A549 (cell line): Measurements from ENCODE around the gene SDC3.

Experiments used
- CEBPB ChIP-seq, 2 experiments: fragments of >200 bp in 1 of 2; sonication (Bioruptor Twin) in 1 of 2; formaldehyde crosslinking in 1 of 2; IDR thresholded peaks; 2 replicates each; pipeline ENCODE4 v1.6.1; 2012 to 2016
- KDM5A ChIP-seq: fragments of 200-600 bp; sonication (generic); IDR thresholded peaks from 2 replicates; pipeline ENCODE4 v1.6.1; 2016; ENCODE audit warnings: antibody characterized with exemption, mild to moderate bottlenecking
- MYC ChIP-seq: IDR thresholded peaks from 2 replicates; pipeline ENCODE4 v1.6.1; 2012; ENCODE audit warnings: mild to moderate bottlenecking, inconsistent platforms, low read length, improper control_type of control experiment, borderline replicate concordance
- POLR2A ChIP-seq: IDR thresholded peaks from 2 replicates; pipeline ENCODE4 v1.6.1; 2012; ENCODE audit warnings: mild to moderate bottlenecking, low read length
- RCOR1 ChIP-seq: fragments of 150-350 bp; IDR thresholded peaks from 2 replicates; pipeline ENCODE4 v1.6.1; 2014; ENCODE audit warnings: antibody characterized with exemption, low read length, low read depth
- TF ChIP-seq, protein P1 (sequence below): fragments of >200 bp; sonication (Bioruptor Twin); formaldehyde crosslinking; IDR thresholded peaks from 3 replicates; pipeline ENCODE4 v1.5.1; 2016
- TF ChIP-seq, protein P2 (sequence below): IDR thresholded peaks from 2 replicates; pipeline ENCODE4 v1.6.1; 2012
- TF ChIP-seq, protein P3 (sequence below): IDR thresholded peaks from 2 replicates; pipeline ENCODE4 v1.6.1; 2012

DNA sequence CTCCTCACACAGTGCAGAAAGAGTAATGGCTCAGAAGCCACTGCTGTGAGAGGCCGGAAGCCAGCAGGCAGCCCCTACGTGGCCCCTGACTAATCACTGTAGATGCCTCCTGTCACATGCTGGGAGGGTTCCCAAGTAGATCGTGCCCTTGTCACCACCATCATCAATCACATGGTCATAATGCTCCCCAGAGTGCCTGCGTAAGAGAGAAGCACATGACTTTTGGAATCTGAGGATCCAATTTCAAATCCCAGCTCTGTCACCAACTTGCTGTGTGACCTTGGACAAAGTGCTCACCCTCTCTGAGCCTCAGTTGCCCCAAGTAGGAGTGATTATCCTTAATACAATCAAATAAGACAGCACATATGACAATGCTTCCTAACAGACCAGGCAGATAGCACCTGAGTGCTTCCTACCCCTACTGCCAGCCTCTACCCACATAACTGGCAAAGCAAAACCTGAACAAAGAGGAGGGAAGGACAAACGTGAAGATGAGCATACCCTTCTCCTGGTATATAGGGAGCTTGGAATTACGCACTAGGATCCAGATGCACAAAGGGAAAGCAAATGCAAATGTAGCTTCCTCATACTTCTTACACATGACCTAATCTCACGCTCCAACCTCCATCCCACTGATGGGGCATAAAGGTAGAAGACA lies 65.7 kb downstream of the SDC3 start:
- TF ChIP-seq, protein P1, sequence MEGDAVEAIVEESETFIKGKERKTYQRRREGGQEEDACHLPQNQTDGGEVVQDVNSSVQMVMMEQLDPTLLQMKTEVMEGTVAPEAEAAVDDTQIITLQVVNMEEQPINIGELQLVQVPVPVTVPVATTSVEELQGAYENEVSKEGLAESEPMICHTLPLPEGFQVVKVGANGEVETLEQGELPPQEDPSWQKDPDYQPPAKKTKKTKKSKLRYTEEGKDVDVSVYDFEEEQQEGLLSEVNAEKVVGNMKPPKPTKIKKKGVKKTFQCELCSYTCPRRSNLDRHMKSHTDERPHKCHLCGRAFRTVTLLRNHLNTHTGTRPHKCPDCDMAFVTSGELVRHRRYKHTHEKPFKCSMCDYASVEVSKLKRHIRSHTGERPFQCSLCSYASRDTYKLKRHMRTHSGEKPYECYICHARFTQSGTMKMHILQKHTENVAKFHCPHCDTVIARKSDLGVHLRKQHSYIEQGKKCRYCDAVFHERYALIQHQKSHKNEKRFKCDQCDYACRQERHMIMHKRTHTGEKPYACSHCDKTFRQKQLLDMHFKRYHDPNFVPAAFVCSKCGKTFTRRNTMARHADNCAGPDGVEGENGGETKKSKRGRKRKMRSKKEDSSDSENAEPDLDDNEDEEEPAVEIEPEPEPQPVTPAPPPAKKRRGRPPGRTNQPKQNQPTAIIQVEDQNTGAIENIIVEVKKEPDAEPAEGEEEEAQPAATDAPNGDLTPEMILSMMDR: no peak
- TF ChIP-seq POLR2A (no peak), KDM5A (no peak), RCOR1 (no peak), CEBPB (IDR thresholded peaks at IDR 0.05) (no peak), MYC (no peak)
- TF ChIP-seq, protein P2, sequence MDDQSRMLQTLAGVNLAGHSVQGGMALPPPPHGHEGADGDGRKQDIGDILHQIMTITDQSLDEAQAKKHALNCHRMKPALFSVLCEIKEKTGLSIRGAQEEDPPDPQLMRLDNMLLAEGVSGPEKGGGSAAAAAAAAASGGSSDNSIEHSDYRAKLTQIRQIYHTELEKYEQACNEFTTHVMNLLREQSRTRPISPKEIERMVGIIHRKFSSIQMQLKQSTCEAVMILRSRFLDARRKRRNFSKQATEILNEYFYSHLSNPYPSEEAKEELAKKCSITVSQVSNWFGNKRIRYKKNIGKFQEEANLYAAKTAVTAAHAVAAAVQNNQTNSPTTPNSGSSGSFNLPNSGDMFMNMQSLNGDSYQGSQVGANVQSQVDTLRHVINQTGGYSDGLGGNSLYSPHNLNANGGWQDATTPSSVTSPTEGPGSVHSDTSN: no peak
- TF ChIP-seq, protein P3, sequence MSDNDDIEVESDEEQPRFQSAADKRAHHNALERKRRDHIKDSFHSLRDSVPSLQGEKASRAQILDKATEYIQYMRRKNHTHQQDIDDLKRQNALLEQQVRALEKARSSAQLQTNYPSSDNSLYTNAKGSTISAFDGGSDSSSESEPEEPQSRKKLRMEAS: no peak
